ENCODE measurements around the gene HEATR5B. TPM values are rescaled to one million over a fixed set of nuclear protein-coding genes. Genes with fewer than 3 reads are reported as not detected.

HEATR5B gene
- total and polyA plus RNA-seq, 4 donors, result 6.5 to 54.9 (median 16.1) TPM

DNA sequence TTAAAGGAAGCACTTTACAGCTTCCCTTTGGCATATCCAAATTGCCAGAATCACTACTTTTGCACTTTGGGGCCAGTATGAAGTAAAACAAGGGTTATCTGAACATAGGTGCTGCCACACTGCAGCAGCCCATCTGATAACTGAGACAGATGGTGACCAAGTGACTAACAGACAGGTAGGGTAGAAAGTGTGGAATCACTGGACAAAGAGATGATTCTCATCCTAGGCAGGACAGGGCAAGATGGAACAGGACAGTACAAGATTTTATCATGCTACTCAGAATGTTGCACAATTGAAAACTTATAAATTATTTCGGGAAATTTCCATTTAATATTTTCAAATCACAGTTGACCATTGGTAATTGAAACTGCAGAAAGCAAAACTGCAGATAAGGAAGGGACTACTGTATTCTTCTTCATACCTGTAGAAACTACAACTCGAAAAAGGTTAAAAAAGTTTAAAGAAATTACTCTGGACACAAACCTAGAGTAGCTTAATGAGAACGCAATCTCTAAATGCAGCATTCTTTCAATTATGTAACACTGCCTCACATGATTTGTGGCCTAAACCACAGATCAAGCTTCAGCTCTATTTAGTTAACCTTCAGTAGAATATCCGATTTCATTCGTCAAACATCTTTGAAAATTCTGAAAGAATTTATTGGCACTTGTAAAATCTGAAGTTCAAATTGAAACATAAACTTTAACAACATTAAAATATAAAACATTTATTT, 31.4 kb downstream of the HEATR5B start:
- no peak overlapping the region for H3K27ac ChIP-seq (ENCODE audit: low read depth in 1 of 2, low read length in 1 of 2)
- DNase-seq, result no peak

DNA sequence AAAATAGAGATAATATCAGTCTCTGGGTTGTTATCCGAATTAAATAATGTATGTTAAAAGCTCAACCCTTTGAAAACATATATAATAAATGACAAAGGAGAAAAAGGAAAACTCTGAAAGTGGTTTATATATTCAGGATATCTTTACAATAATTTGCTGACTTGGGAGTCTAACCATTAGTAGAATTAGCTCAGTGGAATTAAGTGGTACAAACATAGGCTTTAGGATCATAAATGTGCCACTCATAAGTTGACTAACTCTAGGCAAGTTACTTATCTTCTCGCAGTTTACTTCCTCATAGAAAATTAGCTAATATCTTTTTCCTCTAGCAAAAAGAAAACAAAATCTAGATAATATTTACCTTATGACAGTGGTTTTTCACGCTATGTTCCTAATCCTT, 44.6 kb downstream of the HEATR5B start:
- WGBS, 2 donors, result 74 to 90% methylated on average over 3 of the region's 3 CpGs
- TF ChIP-seq, protein P1, sequence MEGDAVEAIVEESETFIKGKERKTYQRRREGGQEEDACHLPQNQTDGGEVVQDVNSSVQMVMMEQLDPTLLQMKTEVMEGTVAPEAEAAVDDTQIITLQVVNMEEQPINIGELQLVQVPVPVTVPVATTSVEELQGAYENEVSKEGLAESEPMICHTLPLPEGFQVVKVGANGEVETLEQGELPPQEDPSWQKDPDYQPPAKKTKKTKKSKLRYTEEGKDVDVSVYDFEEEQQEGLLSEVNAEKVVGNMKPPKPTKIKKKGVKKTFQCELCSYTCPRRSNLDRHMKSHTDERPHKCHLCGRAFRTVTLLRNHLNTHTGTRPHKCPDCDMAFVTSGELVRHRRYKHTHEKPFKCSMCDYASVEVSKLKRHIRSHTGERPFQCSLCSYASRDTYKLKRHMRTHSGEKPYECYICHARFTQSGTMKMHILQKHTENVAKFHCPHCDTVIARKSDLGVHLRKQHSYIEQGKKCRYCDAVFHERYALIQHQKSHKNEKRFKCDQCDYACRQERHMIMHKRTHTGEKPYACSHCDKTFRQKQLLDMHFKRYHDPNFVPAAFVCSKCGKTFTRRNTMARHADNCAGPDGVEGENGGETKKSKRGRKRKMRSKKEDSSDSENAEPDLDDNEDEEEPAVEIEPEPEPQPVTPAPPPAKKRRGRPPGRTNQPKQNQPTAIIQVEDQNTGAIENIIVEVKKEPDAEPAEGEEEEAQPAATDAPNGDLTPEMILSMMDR (IDR thresholded peaks at IDR 0.05; ENCODE audit: control extremely low read depth, extremely low read depth), result no peak
- Histone ChIP-seq H3K27ac (ENCODE audit: low read depth in 1 of 2, low read length in 1 of 2) (no peak overlapping the region), H3K4me3 (no peak overlapping the region), H3K27me3 (ENCODE audit: control insufficient read depth in 3 of 3, insufficient read depth in 3 of 3, low read length in 2 of 3) (no peaks in the 10 kb centered on the region), H3K4me1 (ENCODE audit: control insufficient read depth in 5 of 5, insufficient read depth in 5 of 5, low read length in 5 of 5) (no peaks in the 10 kb centered on the region), H3K36me3 (ENCODE audit: control insufficient read depth in 4 of 4, insufficient read depth in 4 of 4, low read length in 4 of 4) (peaks cover 10 to 28% (median 21%) of the 10 kb centered on the region in 4 donors), H3K9me3 (ENCODE audit: control insufficient read depth in 4 of 4, insufficient read depth in 3 of 4, low read length in 3 of 4) (no peaks in the 10 kb centered on the region), H3K9ac (ENCODE audit: insufficient read depth in 1 of 2, low read length in 2 of 2) (no peak overlapping the region)
- ATAC-seq (ENCODE audit: insufficient read depth, low FRiP score), result no peak
- no peak for DNase-seq

More for the DNA sequence above, 31.4 kb downstream of the HEATR5B start:
- 79 to 86% methylated on average over 5 of the region's 5 CpGs for WGBS, 2 donors
- TF ChIP-seq, protein P1 (IDR thresholded peaks at IDR 0.05; ENCODE audit: control extremely low read depth, extremely low read depth), result no peak
- Histone ChIP-seq H3K4me3 (no peak overlapping the region), H3K4me1 (ENCODE audit: control insufficient read depth in 5 of 5, insufficient read depth in 5 of 5, low read length in 5 of 5) (no peaks in the 10 kb centered on the region), H3K36me3 (ENCODE audit: control insufficient read depth in 4 of 4, insufficient read depth in 4 of 4, low read length in 4 of 4) (peaks cover 12 to 34% (median 24%) of the 10 kb centered on the region in 4 donors), H3K27me3 (ENCODE audit: control insufficient read depth in 3 of 3, insufficient read depth in 3 of 3, low read length in 2 of 3) (no peaks in the 10 kb centered on the region), H3K9ac (ENCODE audit: insufficient read depth in 1 of 2, low read length in 2 of 2) (no peak overlapping the region), H3K9me3 (ENCODE audit: control insufficient read depth in 4 of 4, insufficient read depth in 3 of 4, low read length in 3 of 4) (no peaks in the 10 kb centered on the region)
- no peak for ATAC-seq (ENCODE audit: insufficient read depth, low FRiP score)

DNA sequence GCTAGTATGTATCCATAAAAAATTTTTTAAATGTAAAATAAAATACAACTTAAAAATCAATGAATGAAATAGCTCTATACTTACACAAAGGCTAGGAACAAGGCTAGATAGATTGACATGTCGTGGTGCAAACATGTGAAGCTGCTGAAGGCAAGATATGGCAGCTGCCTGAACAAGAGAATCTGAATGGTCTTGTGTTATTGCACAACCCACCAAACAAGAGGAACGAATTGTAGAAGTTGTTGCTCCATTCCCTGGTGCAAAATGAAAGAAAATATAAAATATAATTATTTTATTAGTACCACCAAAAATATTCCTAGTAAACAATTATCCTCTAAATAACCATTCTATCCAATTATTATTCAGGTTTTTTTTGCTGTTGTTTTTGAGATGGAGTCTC, 46.4 kb downstream of the HEATR5B start:
- no peak overlapping the region for H3K9ac ChIP-seq (ENCODE audit: insufficient read depth in 1 of 2, low read length in 2 of 2)
- TF ChIP-seq, protein P1 (IDR thresholded peaks at IDR 0.05; ENCODE audit: control extremely low read depth, extremely low read depth), result no peak
- H3K36me3 ChIP-seq (ENCODE audit: control insufficient read depth in 4 of 4, insufficient read depth in 4 of 4, low read length in 4 of 4), result peaks cover 10 to 23% (median 17%) of the 10 kb centered on the region in 4 donors
- H3K9me3 ChIP-seq (ENCODE audit: control insufficient read depth in 4 of 4, insufficient read depth in 3 of 4, low read length in 3 of 4), result no peaks in the 10 kb centered on the region
- no peak for DNase-seq
- H3K4me1 ChIP-seq (ENCODE audit: control insufficient read depth in 5 of 5, insufficient read depth in 5 of 5, low read length in 5 of 5), result no peaks in the 10 kb centered on the region
- H3K27me3 ChIP-seq (ENCODE audit: control insufficient read depth in 3 of 3, insufficient read depth in 3 of 3, low read length in 2 of 3), result no peaks in the 10 kb centered on the region
- H3K27ac ChIP-seq (ENCODE audit: low read depth in 1 of 2, low read length in 1 of 2), result no peak overlapping the region
- 47 to 82% methylated on average over 2 of the region's 2 CpGs for WGBS, 2 donors
- no peak for ATAC-seq (ENCODE audit: insufficient read depth, low FRiP score)
- H3K4me3 ChIP-seq, result no peak overlapping the region

Data from lung (tissue), 12 donors.